Duodenal mucosa (tissue), 2 donors: ENCODE measurements around the gene LLGL2.

Source experiments
- H3K27ac ChIP-seq: one replicate; pipeline ENCODE4 v1.7.0; 2013; ENCODE audit warnings: low read depth, low read length
- H3K27me3 ChIP-seq, 2 donors: one replicate each; pipeline ENCODE4 v1.7.0; 2013; ENCODE audit warnings: low read length in 2 of 2, control low read depth in 1 of 2; ENCODE audit not compliant: insufficient read depth in 2 of 2, control insufficient read depth in 1 of 2
- H3K36me3 ChIP-seq, 2 donors: one replicate each; pipeline ENCODE4 v1.7.0; 2013; ENCODE audit warnings: low read length in 2 of 2, control low read depth in 1 of 2; ENCODE audit not compliant: insufficient read depth in 2 of 2, control insufficient read depth in 1 of 2
- H3K4me1 ChIP-seq, 2 donors: one replicate each; pipeline ENCODE4 v1.7.0; 2013; ENCODE audit warnings: low read length in 2 of 2, control low read depth in 1 of 2; ENCODE audit not compliant: insufficient read depth in 2 of 2, control insufficient read depth in 1 of 2
- H3K4me3 ChIP-seq, 2 donors: one replicate each; pipeline ENCODE4 v1.7.0; 2013; ENCODE audit warnings: low read length in 2 of 2, low read depth in 1 of 2
- H3K9ac ChIP-seq, 2 donors: one replicate each; pipeline ENCODE4 v1.7.0; 2013; ENCODE audit warnings: low read length in 2 of 2, low read depth in 1 of 2
- H3K9me3 ChIP-seq, 2 donors: one replicate each; pipeline ENCODE4 v1.7.0; 2013; ENCODE audit warnings: low read length in 2 of 2, control low read depth in 1 of 2; ENCODE audit not compliant: control insufficient read depth in 1 of 2

The LLGL2 gene

GRCh38 chr17:75596320-75597087 is 71.0 kb downstream of the LLGL2 start:
- H3K27me3 ChIP-seq = no peaks in the 10 kb centered on the region

DNA sequence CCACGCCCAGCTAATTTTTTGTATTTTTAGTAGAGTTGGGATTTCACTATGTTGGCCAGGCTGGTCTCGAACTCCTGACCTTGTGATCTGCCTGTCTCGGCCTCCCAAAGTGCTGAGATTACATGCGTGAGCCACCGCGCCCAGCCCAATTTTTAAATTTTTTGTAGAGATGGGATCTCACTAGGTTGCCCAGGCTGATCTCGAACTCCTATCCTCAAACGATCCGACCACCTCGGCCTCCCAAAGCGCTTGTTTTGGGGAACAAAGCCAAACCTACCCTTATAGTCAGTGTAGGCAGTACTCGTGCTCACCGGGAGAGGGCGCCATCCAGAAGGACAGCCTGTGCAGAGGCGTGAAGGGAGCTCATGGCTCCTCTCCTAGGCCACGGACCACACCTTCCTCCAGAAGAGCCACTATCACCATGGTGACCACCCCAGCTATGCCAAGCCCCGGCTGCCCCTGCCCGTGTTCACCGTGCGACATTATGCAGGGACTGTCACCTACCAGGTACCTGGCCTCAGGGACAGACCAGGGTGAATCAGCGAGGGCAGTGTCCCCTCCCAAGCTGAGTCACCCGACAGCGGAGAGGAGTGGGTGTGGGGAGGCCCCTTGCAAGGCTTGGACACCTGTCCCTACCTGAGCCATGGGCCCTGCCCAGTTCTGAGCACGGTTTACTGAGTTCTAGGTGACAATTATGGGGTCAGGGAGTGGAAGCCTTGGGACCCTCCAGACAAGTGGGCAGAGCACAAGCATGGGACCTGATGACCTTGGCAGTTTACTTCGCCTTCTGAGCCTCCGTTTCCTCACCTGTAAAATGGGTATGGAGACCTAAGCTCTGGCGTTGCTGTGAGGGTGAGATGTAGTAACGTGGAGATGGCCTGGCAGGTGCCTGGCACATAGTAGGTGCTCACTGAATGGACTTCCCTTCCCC is 75.8 kb downstream of the LLGL2 start:
- Histone ChIP-seq H3K27me3 (no peaks in the 10 kb centered on the region), H3K9ac (peak overlapping the region; percentile 1 to 18), H3K27ac (no peak overlapping the region), H3K9me3 (no peaks in the 10 kb centered on the region), H3K4me3 (no peak overlapping the region), H3K4me1 (peaks cover 8 to 12% of the 10 kb centered on the region in 2 donors), H3K36me3 (no peaks in the 10 kb centered on the region)

More at GRCh38 chr17:75596320-75597087, 71.0 kb downstream of the LLGL2 start:
- no peaks in the 10 kb centered on the region for H3K9me3 ChIP-seq
- H3K4me3 ChIP-seq = no peak overlapping the region
- no peaks in the 10 kb centered on the region for H3K36me3 ChIP-seq
- H3K4me1 ChIP-seq = peaks cover 0 to 2% of the 10 kb centered on the region in 2 donors
- H3K27ac ChIP-seq = no peak overlapping the region
- no peak overlapping the region for H3K9ac ChIP-seq

GRCh38 chr17:75602644-75603043 is 77.1 kb downstream of the LLGL2 start:
- H3K27me3 ChIP-seq = no peaks in the 10 kb centered on the region
- no peaks in the 10 kb centered on the region for H3K36me3 ChIP-seq
- H3K4me3 ChIP-seq = no peak overlapping the region
- H3K4me1 ChIP-seq = peaks cover 8 to 16% of the 10 kb centered on the region in 2 donors
- H3K9me3 ChIP-seq = no peaks in the 10 kb centered on the region
- no peak overlapping the region for H3K27ac ChIP-seq
- no peak overlapping the region for H3K9ac ChIP-seq

DNA sequence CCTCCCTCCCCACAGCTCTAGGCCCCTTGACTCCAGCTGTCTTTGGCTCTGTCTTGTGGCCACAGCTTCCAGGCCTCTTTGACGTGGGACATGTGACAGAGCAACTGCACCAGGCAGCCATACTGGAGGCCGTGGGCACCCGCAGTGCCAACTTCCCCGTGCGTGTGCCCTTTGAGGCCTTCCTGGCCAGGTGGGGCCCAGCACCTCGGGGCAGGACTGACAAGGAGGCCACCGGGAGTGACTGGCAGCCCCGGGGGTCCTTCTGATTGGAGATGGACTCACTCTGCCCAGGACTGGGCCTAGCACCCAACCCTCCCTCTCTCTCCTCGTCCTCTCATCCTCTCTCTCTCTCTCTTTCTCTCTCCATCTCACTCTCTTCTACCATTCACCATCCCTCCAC is 77.6 kb downstream of the LLGL2 start:
- Histone ChIP-seq H3K9me3 (no peaks in the 10 kb centered on the region), H3K4me3 (no peak overlapping the region), H3K4me1 (peaks cover 8 to 16% of the 10 kb centered on the region in 2 donors), H3K27me3 (no peaks in the 10 kb centered on the region), H3K36me3 (no peaks in the 10 kb centered on the region), H3K9ac (no peak overlapping the region), H3K27ac (no peak overlapping the region)

- no peaks in the 10 kb centered on the region for H3K27me3 ChIP-seq
- no peak overlapping the region for H3K27ac ChIP-seq
- H3K9me3 ChIP-seq = no peaks in the 10 kb centered on the region
- no peak overlapping the region for H3K4me3 ChIP-seq
- H3K4me1 ChIP-seq = peaks cover 8 to 16% of the 10 kb centered on the region in 2 donors
- H3K36me3 ChIP-seq = no peaks in the 10 kb centered on the region
- no peak overlapping the region for H3K9ac ChIP-seq
Measured at GRCh38 chr17:75604034-75604695, 78.7 kb downstream of the LLGL2 start.

- H3K27ac ChIP-seq = no peak overlapping the region
- H3K4me3 ChIP-seq = no peak overlapping the region
- H3K4me1 ChIP-seq = peaks cover 12 to 24% of the 10 kb centered on the region in 2 donors
- peak overlapping the region in 1 of 2 donors; percentile 43 for H3K9ac ChIP-seq
- H3K27me3 ChIP-seq = no peaks in the 10 kb centered on the region
- H3K36me3 ChIP-seq = no peaks in the 10 kb centered on the region
- H3K9me3 ChIP-seq = no peaks in the 10 kb centered on the region
Measured at GRCh38 chr17:75605790-75606189, 80.3 kb downstream of the LLGL2 start.

DNA sequence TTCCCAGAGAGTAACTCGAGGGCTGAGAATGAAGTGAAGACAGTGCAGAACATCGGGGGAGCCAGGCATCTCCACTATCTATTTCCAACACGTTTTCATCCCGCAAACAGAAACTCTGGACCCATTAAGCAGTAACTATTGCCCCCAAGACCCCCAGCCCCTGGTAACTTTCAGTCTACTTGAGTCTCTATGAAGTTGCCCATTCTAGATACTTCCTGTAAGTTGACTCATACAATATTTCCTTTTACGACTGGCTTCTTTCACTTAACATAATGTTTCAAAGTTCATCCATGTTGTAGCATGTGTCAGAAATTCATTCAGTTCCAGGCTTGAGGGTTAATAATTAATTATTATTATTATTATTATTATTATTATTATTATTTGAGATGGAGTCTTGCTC is 81.6 kb downstream of the LLGL2 start:
- Histone ChIP-seq H3K9me3 (no peaks in the 10 kb centered on the region), H3K4me3 (no peak overlapping the region), H3K27me3 (no peaks in the 10 kb centered on the region), H3K4me1 (peaks cover 12 to 30% of the 10 kb centered on the region in 2 donors), H3K27ac (peak overlapping the region; percentile 30), H3K36me3 (no peaks in the 10 kb centered on the region), H3K9ac (no peak overlapping the region)

DNA sequence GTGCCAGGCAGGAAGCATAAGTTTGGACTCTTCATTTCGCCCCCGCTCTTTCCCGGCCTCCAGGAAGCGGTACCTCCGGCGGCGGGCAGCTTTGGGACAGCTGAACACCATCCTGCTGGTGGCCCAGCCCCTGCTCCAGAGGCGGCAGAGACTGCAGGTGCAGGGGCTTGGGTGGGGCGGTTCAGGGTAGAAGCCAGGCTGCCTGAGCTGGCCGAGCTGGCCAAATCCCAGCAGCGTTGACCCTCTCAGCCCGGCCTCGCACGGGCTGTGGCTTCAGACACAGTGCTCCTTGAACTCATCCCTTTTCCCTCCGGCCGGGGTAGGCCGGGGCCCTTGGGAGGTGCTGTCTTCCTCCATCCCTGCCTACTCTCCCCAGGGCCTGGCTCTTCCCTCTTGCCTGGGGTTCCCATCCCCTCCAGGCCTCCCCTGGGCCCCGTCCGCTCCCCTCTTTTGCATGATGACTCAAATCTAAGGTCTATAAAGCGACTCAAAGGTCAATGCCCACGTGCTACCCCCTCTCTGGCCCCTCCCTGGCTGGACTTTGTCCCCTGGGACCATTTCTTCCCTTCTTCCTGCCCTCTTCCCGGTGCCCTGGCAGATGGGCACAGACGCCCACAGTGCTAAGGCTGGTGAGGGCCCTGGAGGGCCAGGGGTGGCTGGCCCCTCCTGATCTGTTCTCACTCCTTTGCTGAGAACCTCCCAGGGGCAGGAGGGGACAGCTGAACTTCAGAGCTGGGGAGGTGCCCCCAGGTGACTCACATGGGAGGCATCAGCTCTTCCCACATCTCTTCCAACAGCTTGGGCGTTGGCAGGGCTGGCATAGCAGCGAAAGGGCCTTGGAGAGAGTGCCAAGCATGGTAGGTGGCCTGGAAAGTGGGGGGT is 84.8 kb downstream of the LLGL2 start:
- Histone ChIP-seq H3K36me3 (peaks cover 12 to 24% of the 10 kb centered on the region in 2 donors), H3K27me3 (no peaks in the 10 kb centered on the region), H3K9ac (peak overlapping the region; percentile 73 to 75), H3K4me3 (peak overlapping the region; percentile 69 to 75), H3K9me3 (no peaks in the 10 kb centered on the region), H3K4me1 (peaks cover 12 to 37% of the 10 kb centered on the region in 2 donors), H3K27ac (peak overlapping the region; percentile 80)

- Histone ChIP-seq H3K4me1 (peaks cover 23 to 49% of the 10 kb centered on the region in 2 donors), H3K27me3 (no peaks in the 10 kb centered on the region), H3K36me3 (peaks cover 12 to 40% of the 10 kb centered on the region in 2 donors), H3K4me3 (peak overlapping the region; percentile 69 to 75), H3K9ac (peak overlapping the region; percentile 73 to 75), H3K9me3 (no peaks in the 10 kb centered on the region), H3K27ac (peak overlapping the region; percentile 80)
Measured at GRCh38 chr17:75611851-75612429, 86.4 kb downstream of the LLGL2 start.
